MCF 10A (cell line): Measurements from ENCODE around the gene HOXB5. TPM values are rescaled to one million over a fixed set of nuclear protein-coding genes. Genes with fewer than 3 reads are reported as not detected.

Source experiments
- BruUV-seq: library from RNA; stranded (reverse); fragments of 400-500 nt; replicated peaks from 2 replicates; lab custom pipeline; 2021; lab: Mats Ljungman, UMichigan
- CTCF ChIA-PET: fragments of 300-600 bp; sonication (Branson Sonifier 250); formaldehyde crosslinking; extraction: SDS; loops from one replicate; lab custom pipeline; 2021; ENCODE audit warnings: antibody characterized with exemption, inconsistent platforms; lab: Yijun Ruan, JAX
- POLR2A ChIA-PET: fragments of 300-600, 350-650 bp; sonication (Branson Sonifier 250); formaldehyde crosslinking; extraction: SDS; loops from one replicate; lab custom pipeline; 2020; ENCODE audit warnings: antibody characterized with exemption, inconsistent platforms; lab: Yijun Ruan, JAX
- DNase-seq: peaks from one replicate; pipeline ENCODE4 v3.0.0-alpha.2; 2018; ENCODE audit not compliant: unreplicated experiment
- H3K27ac Mint-ChIP-seq: one replicate; pipeline ENCODE4 v1.8.0; 2022; ENCODE audit warnings: mild to moderate bottlenecking, low read depth, mixed read lengths; ENCODE audit not compliant: unreplicated experiment
- H3K27me3 Mint-ChIP-seq: one replicate; pipeline ENCODE4 v1.8.0; 2022; ENCODE audit warnings: mixed read lengths; ENCODE audit not compliant: insufficient read depth, unreplicated experiment
- H3K36me3 Mint-ChIP-seq: one replicate; pipeline ENCODE4 v1.8.0; 2022; ENCODE audit warnings: mild to moderate bottlenecking, moderate library complexity, mixed read lengths; ENCODE audit not compliant: insufficient read depth, unreplicated experiment
- H3K4me1 Mint-ChIP-seq: one replicate; pipeline ENCODE4 v1.8.0; 2022; ENCODE audit warnings: mixed read lengths; ENCODE audit not compliant: insufficient read depth, unreplicated experiment
- H3K4me3 Mint-ChIP-seq: one replicate; pipeline ENCODE4 v1.8.0; 2022; ENCODE audit warnings: mild to moderate bottlenecking, moderate library complexity, mixed read lengths; ENCODE audit not compliant: unreplicated experiment
- H3K9me3 Mint-ChIP-seq: one replicate; pipeline ENCODE4 v1.8.0; 2022; ENCODE audit warnings: mixed read lengths; ENCODE audit not compliant: unreplicated experiment
- CTCF ChIP-seq: fragments of 200-600 bp; IDR thresholded peaks from one replicate; pipeline ENCODE4 v1.8.0; 2022; ENCODE audit warnings: antibody characterized with exemption, mild to moderate bottlenecking; ENCODE audit not compliant: unreplicated experiment
- intact Hi-C: fragments of 100-400 bp; cut with micrococcal nuclease; formaldehyde crosslinking; loops from 2 replicates; pipeline ENCODE4 v1.14.1; 2022
- total RNA-seq: library from RNA; stranded (reverse); gene quantifications from 2 replicates; pipeline ENCODE4 v1.2.3, GENCODE V29; 2022

The HOXB5 gene
- total RNA-seq, 1 experiment from 2014 or later: not detected

- POLR2A ChIA-PET: no interaction called here
- H3K27me3 Mint-ChIP-seq: no peaks in the 10 kb centered on the region
- intact Hi-C loops: no loop called here
Observed at GRCh38 chr17:48568499-48569239, 24.9 kb downstream of the HOXB5 start.

GRCh38 chr17:48567646-48568354, 25.8 kb downstream of the HOXB5 start:
- DNase-seq: no peak
- POLR2A ChIA-PET: interaction anchor here (0.9 kb wide), 1 partner anchor 24 kb away, joined by 3 read pairs; no protein-coding TSS in a partner anchor

More at GRCh38 chr17:48568499-48569239, 24.9 kb downstream of the HOXB5 start:
- no peak overlapping the region for H3K27ac Mint-ChIP-seq
- TF ChIP-seq CTCF: no peak
- DNase-seq: no peak
- no peaks in the 10 kb centered on the region for H3K9me3 Mint-ChIP-seq
- H3K36me3 Mint-ChIP-seq: no peaks in the 10 kb centered on the region
- no peaks in the 10 kb centered on the region for H3K4me1 Mint-ChIP-seq
- H3K4me3 Mint-ChIP-seq: no peak overlapping the region
- CTCF ChIA-PET: interaction anchor here (0.6 kb wide), 1 partner anchor 334 kb away, joined by 4 read pairs; no protein-coding TSS in a partner anchor
- BruUV-seq: no TSS peak

GRCh38 chr17:48567209-48567608, 26.4 kb downstream of the HOXB5 start:
- intact Hi-C loops: no loop called here
- Mint-ChIP-seq H3K27me3 (no peaks in the 10 kb centered on the region), H3K4me1 (no peaks in the 10 kb centered on the region), H3K4me3 (no peak overlapping the region), H3K27ac (no peak overlapping the region), H3K36me3 (no peaks in the 10 kb centered on the region), H3K9me3 (no peaks in the 10 kb centered on the region)
- CTCF ChIA-PET: no interaction called here
- no TSS peak for BruUV-seq
- no peak for DNase-seq
- POLR2A ChIA-PET: interaction anchor here (0.9 kb wide), 1 partner anchor 23 kb away, joined by 3 read pairs; no protein-coding TSS in a partner anchor
- no peak for TF ChIP-seq CTCF

More at GRCh38 chr17:48567646-48568354, 25.8 kb downstream of the HOXB5 start:
- Mint-ChIP-seq H3K9me3 (no peaks in the 10 kb centered on the region), H3K27me3 (no peaks in the 10 kb centered on the region), H3K4me1 (no peaks in the 10 kb centered on the region), H3K4me3 (no peak overlapping the region), H3K27ac (no peak overlapping the region), H3K36me3 (no peaks in the 10 kb centered on the region)
- CTCF ChIA-PET: interaction anchor here (0.6 kb wide), 2 partner anchors 15 to 333 kb away, joined by 3 to 4 read pairs; no protein-coding TSS in a partner anchor
- no TSS peak for BruUV-seq
- TF ChIP-seq CTCF: no peak
- intact Hi-C loops: no loop called here

GRCh38 chr17:48566717-48567116, 26.9 kb downstream of the HOXB5 start:
- H3K36me3 Mint-ChIP-seq: no peaks in the 10 kb centered on the region
- POLR2A ChIA-PET: no interaction called here
- CTCF ChIA-PET: no interaction called here

More at GRCh38 chr17:48566717-48567116, 26.9 kb downstream of the HOXB5 start:
- DNase-seq: no peak
- no peak for TF ChIP-seq CTCF
- Mint-ChIP-seq H3K4me1 (no peaks in the 10 kb centered on the region), H3K4me3 (no peak overlapping the region), H3K9me3 (no peaks in the 10 kb centered on the region), H3K27me3 (no peaks in the 10 kb centered on the region), H3K27ac (no peak overlapping the region)
- BruUV-seq: no TSS peak
- intact Hi-C loops: no loop called here
